Superior temporal gyrus (tissue), 1 donor: ENCODE results near the gene SEPTIN2.
"Not testable (repeated sequence)": the region's sequence is repeated elsewhere in the genome, so short reads cannot be mapped to it uniquely, and the experiment has no call there.

Experiments
- DNase-seq: peaks from one replicate; pipeline ENCODE4 v3.0.0-alpha.2; 2016; ENCODE audit errors: extremely low spot score

Gene SEPTIN2

DNA sequence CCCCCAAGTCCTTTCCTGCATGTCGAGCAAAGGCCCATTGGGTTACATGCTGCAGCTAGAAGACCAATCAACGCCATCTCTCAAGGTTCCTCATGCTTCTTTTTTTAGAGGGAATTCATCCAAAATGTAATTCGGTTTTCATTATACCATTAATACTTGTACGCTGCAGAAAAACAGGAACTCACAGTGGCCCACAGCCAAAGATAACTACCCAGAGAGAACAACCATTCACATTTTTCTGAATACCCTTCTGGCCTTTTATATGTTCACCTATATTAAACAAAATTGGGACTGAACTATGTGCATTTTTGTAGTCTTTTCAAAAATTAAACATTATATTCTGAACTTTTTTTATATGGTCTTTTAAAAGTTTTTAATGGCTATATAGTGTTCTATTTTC lies 66.1 kb downstream of the SEPTIN2 start:
- DNase-seq = no peak

DNA sequence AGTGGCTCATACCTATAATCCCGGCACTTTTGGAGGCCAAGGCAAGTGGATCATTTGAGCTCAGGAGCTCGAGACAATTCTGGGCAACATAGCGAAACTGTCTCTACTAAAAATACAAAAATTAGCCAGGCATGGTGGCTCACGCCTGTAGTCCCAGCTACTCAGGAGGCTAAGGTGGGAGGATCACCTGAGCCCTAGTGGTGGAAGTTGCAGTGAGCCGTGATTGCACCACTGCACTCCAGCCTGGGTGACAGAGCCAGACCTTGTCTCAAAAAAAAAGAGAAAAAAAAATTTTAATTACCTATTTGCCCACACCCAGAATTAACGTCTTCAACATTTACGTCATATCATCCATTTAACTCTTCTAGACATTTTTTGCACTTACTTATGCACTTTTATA lies 69.7 kb downstream of the SEPTIN2 start:
- not testable (repeated sequence) for DNase-seq

GRCh38 chr2:241386519-241386918 lies 70.8 kb downstream of the SEPTIN2 start:
- DNase-seq = no peak

GRCh38 chr2:241389697-241390096 lies 74.0 kb downstream of the SEPTIN2 start:
- DNase-seq = no peak

GRCh38 chr2:241390301-241391206 lies 74.8 kb downstream of the SEPTIN2 start:
- DNase-seq = no peak

DNA sequence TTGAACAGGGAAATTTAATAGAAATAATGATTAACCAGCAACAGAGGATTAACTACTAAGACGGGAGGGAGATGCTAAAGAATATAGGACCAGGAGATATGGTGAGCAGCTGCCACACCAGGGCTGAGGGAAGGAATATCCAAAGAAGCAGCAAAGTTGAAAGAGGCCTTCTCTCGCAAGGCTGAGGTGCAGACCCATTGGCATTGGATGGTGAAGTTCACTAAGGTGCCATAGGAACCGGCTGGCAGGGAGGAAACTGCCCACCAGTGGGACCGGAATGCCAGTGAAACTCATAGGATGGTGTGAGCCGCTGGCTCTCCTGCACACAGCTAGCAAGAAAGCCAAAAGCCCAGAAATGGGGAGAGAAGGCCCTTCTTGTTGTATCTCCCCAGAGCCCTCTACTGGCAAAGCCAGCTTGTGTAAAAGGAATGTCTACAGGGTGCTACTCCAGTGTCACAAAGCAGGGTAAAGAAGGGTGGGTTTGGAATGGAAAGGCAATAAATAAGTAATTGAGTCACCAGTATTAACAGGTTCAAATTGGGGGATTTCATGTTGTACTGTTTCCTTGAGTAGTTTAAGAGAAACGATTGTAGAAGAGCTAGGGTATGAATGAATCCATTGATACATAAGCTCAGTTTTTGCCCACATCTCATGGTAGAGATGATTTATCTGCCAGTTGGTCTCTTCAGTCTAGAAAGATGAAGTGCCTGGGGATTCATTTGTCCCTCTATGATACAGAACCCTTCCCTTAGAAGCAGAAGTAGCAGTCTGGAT lies 76.4 kb downstream of the SEPTIN2 start:
- peak; percentile 70 for DNase-seq

DNA sequence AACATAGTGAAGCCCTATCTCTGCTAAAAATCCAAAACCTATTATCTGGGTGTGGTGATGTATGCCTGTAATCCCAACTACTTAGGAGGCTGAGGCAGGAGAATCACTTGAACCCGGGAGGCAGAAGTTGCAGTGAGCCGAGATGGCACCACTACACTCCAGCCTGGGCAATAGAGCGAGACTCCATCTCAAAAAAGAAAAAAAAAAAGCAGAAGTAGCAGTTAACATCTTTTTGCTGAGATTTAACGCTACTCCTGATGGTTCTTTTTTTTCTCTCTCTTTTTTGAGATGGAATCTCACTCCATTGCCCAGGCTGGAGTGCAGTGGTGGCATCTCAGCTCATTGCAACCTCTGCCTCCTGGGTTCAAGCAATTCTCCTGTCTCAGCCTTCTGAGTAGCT lies 77.0 kb downstream of the SEPTIN2 start:
- not testable (repeated sequence) for DNase-seq

GRCh38 chr2:241393524-241394196 lies 77.9 kb downstream of the SEPTIN2 start:
- DNase-seq = no peak

DNA sequence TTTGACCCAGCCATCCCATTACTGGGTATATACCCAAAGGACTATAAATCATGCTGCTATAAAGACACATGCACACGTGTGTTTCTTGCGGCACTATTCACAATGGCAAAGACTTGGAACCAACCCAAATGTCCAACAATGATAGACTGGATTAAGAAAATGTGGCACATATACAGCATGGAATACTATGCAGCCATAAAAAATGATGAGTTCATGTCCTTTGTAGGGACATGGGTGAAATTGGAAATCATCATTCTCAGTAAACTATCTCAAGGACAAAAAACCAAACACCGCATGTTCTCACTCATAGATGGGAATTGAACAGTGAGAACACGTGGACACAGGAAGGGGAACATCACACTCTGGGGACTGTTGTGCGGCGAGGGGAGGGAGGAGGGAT lies 81.1 kb downstream of the SEPTIN2 start:
- DNase-seq = not testable (repeated sequence)

- DNase-seq = no peak
These were observed 84.5 kb downstream of the SEPTIN2 start for GRCh38 chr2:241399941-241400922.
